ENCODE measurements around the gene SHISA8.

Gene SHISA8

GRCh38 chr22:41934284-41935014 lies 19.6 kb upstream of the SHISA8 start:
- in situ Hi-C loops (cut with MboI; ENCODE audit: low sequenced_read_pairs): no loop called here

- in situ Hi-C loops (cut with MboI; ENCODE audit: low sequenced_read_pairs): no loop called here
Measured at GRCh38 chr22:41933411-41934177, 18.7 kb upstream of the SHISA8 start.

DNA sequence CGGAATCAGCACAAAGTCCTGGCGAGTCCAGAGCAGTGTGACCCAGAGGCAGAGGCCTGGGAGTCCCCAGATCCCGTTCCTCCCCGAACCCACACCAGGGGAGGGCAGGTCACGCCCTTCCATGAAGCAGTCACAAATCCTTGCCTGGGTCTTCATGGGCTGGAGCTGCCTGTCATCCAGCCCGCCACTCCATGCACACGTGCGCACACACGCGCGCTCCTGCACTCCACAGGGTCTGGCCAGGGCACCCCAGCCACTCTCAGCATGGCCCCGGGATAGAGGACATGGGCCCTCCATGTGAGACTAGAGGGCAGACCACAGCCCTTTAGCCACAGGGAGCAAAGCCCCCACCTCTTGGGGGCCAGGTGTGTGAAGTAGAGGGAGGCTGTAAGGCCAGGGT lies 17.5 kb upstream of the SHISA8 start:
- in situ Hi-C loops (cut with MboI; ENCODE audit: low sequenced_read_pairs): no loop called here

GRCh38 chr22:41931701-41932269 lies 16.9 kb upstream of the SHISA8 start:
- in situ Hi-C loops (cut with MboI; ENCODE audit: low sequenced_read_pairs): no loop called here

- in situ Hi-C loops (cut with MboI; ENCODE audit: low sequenced_read_pairs): no loop called here
Measured at GRCh38 chr22:41929418-41929810, 14.5 kb upstream of the SHISA8 start.

- in situ Hi-C loops (cut with MboI; ENCODE audit: low sequenced_read_pairs): no loop called here
Measured at GRCh38 chr22:41928593-41929417, 13.9 kb upstream of the SHISA8 start.

DNA sequence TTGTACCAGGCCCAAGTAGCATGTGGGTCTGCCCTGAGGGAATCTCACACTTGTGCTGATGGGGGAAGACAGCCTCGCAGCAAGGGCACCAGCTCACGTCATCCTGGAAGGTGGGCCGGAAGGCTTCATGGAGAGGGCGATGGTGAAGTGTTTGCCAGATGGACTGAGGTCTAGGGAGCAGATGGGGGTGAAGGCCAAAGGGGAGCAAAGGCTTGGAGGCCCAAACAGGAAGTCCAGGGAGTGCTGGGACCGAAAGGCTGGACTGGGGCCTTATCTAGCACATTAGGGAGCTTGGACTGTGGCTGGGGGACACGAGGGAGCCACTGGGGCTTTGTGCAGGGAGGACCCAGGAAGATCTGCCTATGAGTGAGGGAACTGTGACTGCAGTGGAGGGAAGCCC lies 12.9 kb upstream of the SHISA8 start:
- in situ Hi-C loops (cut with MboI; ENCODE audit: low sequenced_read_pairs): no loop called here

DNA sequence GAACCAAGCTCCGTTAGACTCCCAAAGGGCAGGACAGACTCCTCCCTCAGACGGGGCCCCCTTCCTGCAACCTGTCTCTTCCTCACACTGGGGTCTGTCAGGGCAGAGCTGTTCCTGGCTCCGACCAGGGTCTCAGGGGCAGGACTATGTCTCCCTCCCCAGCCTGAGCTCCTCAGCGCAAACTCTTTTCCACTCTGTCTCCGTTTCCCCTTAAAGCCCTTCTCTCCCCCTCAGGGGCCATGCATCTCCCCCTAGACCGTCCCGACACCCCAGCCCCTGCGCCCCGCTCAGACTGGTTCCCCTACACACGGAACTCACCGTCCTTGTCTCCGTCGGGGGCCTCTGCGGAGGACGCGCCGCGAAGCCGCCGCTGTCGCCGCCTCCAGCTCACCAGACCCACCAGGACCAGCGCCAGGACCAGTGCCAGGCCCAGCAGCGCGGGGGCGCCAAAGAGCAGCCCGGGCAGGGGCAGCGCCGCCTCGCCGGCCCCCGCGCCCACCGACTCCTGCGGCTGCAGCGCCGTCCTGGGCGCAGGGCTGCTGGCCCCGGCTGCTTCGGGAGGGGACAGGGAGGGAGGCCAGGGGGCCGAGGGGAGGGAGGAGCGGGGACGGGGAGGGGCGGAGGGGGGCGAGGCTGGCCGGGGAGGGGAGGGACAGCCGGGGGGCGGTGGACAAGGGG lies 11.0 kb upstream of the SHISA8 start:
- in situ Hi-C loops (cut with MboI; ENCODE audit: low sequenced_read_pairs): no loop called here

DNA sequence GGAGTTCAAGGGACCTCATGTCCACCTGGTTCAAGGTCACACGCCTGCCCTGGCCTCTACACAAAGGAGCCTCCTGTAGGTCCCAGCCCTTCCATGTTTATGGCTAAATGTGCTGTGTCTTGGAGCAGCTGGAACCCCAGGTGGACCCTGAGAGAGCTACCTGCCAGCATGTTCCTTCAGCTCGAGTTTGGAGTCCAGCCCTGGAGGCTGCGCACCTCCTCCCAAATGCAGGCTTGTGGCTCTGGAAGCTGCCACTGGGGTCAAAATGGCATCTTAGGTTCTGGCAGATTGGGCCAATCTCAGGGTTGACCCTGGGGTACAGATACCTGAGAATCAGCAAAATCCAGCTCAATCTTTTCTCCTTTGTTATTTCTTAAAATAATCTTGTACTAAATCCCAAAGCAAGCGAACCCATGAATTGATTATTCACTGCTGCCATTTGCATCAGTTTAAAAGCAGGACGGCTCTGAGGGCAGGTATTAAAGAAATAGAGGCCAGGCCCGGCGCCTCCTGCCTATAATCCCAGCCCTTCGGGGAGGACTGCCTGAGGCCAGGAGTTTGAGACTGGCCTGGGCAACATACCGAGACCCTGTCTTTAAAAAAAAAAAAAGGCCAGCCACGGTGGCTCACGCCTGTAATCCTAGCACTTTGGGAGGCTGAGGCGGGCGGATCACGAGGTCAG lies 8.9 kb upstream of the SHISA8 start:
- in situ Hi-C loops (cut with MboI; ENCODE audit: low sequenced_read_pairs): no loop called here

DNA sequence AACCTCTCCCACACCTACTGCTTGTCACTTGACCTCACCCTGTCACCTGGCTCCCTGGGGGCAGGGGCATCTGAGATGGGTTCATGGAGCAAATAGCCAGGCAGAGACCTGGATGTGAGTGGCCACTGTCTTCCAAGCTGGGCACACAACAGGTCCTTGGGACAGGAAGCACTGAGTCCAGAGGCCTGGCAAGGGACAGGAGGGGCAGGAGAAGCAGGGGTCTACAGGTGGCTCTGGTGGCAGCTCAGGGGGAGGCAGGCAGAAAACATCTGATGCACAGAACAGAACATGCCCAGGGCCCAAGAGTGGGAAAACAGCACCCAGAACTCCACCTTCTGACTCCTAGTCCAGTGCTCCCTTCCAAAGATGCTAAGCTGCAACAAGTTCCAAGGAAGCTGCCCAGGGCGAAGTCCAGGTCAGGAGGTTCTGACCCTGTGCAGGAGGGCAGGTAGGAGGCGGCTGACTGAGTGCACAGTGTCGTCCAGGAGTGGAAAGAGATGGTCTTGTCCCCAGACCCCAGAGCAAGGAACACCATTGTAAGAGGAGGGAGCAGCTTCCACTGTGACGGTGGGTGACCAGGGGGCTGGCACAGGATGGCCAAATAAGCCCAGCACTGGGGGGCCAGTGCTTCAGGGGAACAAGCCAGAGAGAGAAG lies 8.2 kb upstream of the SHISA8 start:
- in situ Hi-C loops (cut with MboI; ENCODE audit: low sequenced_read_pairs): no loop called here

GRCh38 chr22:41922328-41922727 lies 7.5 kb upstream of the SHISA8 start:
- in situ Hi-C loops (cut with MboI; ENCODE audit: low sequenced_read_pairs): no loop called here

DNA sequence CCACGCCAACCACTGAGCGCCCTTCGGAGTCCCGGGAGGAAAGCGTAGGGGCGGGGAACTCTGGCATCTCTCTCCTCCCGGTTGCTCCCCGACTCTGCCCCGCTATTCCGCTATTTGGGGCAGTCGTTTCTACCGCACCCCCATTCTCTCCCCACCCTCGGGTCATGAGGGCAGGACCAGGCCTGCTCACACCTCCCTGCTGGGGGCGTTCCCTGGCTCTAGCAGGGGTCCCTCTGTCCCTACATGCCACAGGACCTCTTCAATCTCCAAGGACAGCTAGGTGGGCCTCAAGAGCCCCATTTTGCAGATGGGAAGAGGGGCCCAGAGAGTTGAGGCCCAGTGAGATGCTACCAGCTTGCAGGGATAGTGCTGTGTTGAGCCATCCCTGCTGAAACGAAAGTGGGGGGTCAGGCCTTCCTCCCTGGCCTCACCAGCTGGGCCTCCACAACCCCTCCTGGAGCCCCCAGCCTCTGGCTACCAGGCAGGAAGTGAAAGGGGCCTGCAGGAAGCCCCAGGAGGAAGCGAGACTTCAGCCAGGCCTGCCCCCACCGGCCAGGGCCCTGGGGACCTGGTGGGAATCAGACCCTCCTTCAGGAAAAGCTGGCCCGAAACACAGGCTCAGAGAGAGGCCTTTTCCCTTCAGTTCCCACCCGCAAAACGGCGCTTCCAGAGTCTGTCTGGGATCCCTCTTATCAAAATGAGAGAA lies 5.5 kb upstream of the SHISA8 start:
- in situ Hi-C loops (cut with MboI; ENCODE audit: low sequenced_read_pairs): no loop called here

- in situ Hi-C loops (cut with MboI; ENCODE audit: low sequenced_read_pairs): no loop called here
Measured at GRCh38 chr22:41919357-41920224, 4.7 kb upstream of the SHISA8 start.

DNA sequence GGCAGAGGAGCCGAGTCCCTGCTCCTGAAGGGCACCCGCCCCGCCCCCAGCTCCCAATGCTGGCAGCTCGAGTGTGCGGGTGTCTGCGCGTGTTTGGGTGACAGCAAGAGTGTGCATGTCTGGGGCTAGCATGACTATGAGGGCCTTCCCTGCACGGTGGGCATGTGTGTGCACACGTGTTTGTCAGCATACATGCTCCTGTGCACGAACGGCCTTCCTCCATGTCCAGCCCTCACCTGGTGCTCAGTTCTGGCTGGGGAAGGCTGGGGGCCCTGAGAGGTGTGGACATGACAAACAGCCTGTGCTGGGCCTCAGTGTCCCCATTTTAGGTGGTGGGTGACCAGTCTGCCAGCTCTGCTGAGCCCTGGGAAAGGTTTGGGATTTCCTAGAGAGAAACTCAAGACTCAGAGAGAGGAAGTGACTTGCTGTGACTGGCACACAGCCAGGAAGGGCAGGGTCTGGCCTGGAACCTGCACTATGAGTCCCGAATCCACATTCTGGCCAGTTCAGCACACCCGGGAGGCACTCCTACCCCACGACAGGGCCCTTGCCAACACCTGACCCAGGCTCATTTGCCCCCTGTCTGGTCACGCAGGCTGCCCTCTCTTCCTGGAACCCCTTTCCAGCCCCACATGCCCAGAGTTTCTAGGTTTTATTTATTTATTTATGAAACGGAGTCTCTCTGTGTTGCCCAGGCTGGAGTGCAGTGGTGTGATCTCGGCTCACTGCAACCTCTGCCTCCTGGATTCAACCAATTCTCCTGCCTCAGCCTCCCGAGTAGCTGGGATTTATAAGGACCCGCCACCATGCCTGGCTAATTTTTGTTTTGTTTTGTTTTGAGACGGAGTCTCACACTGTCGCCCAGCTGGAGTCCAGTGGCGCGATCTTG lies 3.3 kb upstream of the SHISA8 start:
- in situ Hi-C loops (cut with MboI; ENCODE audit: low sequenced_read_pairs): no loop called here

GRCh38 chr22:41917375-41917902 lies 2.6 kb upstream of the SHISA8 start:
- in situ Hi-C loops (cut with MboI; ENCODE audit: low sequenced_read_pairs): no loop called here

DNA sequence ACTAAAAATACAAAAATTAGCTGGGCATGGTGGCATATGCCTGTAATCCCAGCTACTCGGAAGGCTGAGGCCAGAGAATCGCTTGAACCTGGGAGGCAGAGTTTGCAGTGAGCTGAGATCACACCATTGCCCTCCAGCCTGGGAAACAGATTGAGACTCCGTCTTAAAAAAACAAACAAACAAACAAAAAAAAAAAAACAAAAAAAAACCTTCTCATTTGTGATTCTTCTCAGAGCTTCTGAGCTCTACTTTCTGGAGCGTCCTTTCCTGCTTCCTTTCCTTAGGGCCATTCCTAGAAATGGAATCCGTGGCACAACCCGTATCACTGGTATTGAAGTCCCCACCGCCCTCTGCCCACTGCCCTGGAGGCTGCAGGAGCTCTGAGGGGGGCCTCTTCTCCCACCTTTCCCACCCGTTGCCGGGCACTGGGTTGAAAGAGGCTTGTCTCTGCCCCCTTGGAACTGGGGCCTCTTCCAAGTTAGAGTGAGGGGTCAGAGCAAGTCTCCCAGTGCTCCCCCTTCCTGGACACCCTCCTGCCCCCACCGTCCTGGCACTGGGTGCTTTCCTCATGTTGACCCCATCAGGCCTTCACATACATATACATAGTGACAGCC lies 2.0 kb upstream of the SHISA8 start:
- in situ Hi-C loops (cut with MboI; ENCODE audit: low sequenced_read_pairs): no loop called here
